Effector memory CD4-positive, alpha-beta T cell (primary cell): ENCODE data around the gene SLC17A6.

Source experiments
- DNase-seq, 3 donors: peaks; one replicate each; pipeline ENCODE4 v3.0.0-alpha.2; 2020
- H3K27ac ChIP-seq: 2 replicates; pipeline ENCODE4 v1.7.0; 2013; ENCODE audit warnings: mild to moderate bottlenecking, low read length, moderate library complexity; ENCODE audit not compliant: insufficient read depth, poor library complexity, severe bottlenecking
- H3K27me3 ChIP-seq: replicated peaks from 2 replicates; pipeline ENCODE4 v1.7.0; 2013; ENCODE audit warnings: mild to moderate bottlenecking, low read length; ENCODE audit not compliant: insufficient read depth, control insufficient read depth, poor library complexity, severe bottlenecking
- H3K36me3 ChIP-seq: 2 replicates; pipeline ENCODE4 v1.7.0; 2013; ENCODE audit warnings: mild to moderate bottlenecking, low read length, moderate library complexity; ENCODE audit not compliant: control insufficient read depth, insufficient read depth
- H3K4me1 ChIP-seq: 2 replicates; pipeline ENCODE4 v1.7.0; 2013; ENCODE audit warnings: low read length, mild to moderate bottlenecking; ENCODE audit not compliant: control insufficient read depth, insufficient read depth, poor library complexity, severe bottlenecking
- H3K4me3 ChIP-seq: 2 replicates; pipeline ENCODE4 v1.7.0; 2013; ENCODE audit warnings: low read length, low read depth, mild to moderate bottlenecking; ENCODE audit not compliant: insufficient read depth, poor library complexity, severe bottlenecking
- H3K9me3 ChIP-seq: 2 replicates; pipeline ENCODE4 v1.7.0; 2013; ENCODE audit warnings: mild to moderate bottlenecking, low read length, moderate library complexity; ENCODE audit not compliant: control insufficient read depth
- total RNA-seq, 3 donors: gene quantifications; one replicate each; lab custom pipeline; 2026; lab: John Stamatoyannopoulos, UW

Gene SLC17A6
- 0 reads per million in 3 donors for total RNA-seq

GRCh38 chr11:22337596-22338485 lies at the start of gene SLC17A6:
SLC17A6 (plus strand) TSS chr11:22338381; CDS start chr11:22338534, 153 bp downstream.
- Histone ChIP-seq H3K4me3 (no peak within 1 kb of the TSS), H3K27me3 (peaks cover 30% of the 10 kb centered on the region), H3K9me3 (no peaks in the 10 kb centered on the region), H3K36me3 (no peaks in the 10 kb centered on the region), H3K27ac (no peak within 1 kb of the TSS), H3K4me1 (no peaks in the 10 kb centered on the region)
- no peak for DNase-seq

DNA sequence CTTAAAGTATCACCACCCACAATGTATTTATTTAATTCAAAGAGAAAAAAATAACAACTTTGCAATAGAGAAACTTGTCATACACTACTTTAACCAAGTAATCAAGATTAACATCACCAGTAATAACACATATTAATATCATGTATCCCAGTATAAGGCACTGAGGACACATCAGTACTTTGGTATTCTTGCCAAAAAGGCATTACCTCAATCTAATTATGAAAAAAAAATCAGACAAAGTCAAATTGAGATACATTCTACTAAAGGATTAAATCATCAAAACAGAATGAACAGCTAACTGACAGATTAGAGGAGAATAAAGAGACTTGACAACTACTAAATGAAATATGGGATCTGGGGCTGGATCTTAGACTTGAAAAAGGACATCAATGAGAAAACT lies 35.8 kb upstream of the SLC17A6 start:
- DNase-seq = no peak
- Histone ChIP-seq H3K4me1 (no peaks in the 10 kb centered on the region), H3K4me3 (no peak overlapping the region), H3K27ac (no peak overlapping the region), H3K27me3 (peaks cover 4% of the 10 kb centered on the region), H3K36me3 (no peaks in the 10 kb centered on the region), H3K9me3 (no peaks in the 10 kb centered on the region)

DNA sequence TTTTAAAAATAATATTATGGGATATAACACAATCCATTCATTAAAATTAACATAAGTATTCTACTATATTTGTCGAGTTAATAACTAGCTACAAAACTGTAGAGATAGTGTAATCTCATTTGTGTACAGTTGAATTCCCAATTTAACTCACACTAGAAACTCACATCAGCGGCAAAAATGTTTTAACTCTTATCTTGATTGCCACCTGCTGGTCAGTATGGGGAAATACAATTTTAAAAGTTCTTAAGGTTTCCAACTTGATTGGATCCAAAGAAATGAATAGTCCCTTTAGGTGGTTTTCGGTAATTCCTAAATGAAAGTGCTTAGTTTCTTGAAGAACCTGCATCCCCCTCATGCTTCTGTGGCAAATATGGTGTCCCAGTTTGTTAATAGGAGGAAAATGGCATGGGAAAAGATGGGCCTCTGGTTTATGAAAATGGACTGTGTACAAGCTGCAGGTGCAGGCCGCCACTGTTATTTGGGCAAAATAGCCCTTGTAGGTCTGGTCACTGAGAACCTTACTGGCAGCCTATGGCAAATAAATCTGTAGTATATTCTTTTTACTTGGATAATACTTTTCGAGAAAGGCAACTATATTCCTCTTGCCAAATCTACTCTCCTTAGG lies 33.7 kb upstream of the SLC17A6 start:
- Histone ChIP-seq H3K27ac (no peak overlapping the region), H3K27me3 (peaks cover 4% of the 10 kb centered on the region), H3K9me3 (no peaks in the 10 kb centered on the region), H3K4me1 (no peaks in the 10 kb centered on the region), H3K36me3 (no peaks in the 10 kb centered on the region), H3K4me3 (no peak overlapping the region)
- DNase-seq = no peak

GRCh38 chr11:22317656-22318055 lies 20.5 kb upstream of the SLC17A6 start:
- Histone ChIP-seq H3K36me3 (no peaks in the 10 kb centered on the region), H3K4me3 (no peak overlapping the region), H3K27me3 (no peaks in the 10 kb centered on the region), H3K27ac (no peak overlapping the region), H3K4me1 (no peaks in the 10 kb centered on the region), H3K9me3 (no peaks in the 10 kb centered on the region)
- DNase-seq = no peak

GRCh38 chr11:22331771-22332170 lies 6.4 kb upstream of the SLC17A6 start:
- Histone ChIP-seq H3K9me3 (no peaks in the 10 kb centered on the region), H3K27me3 (no peaks in the 10 kb centered on the region), H3K36me3 (no peaks in the 10 kb centered on the region), H3K4me1 (no peaks in the 10 kb centered on the region), H3K4me3 (no peak overlapping the region), H3K27ac (no peak overlapping the region)
- no peak for DNase-seq

DNA sequence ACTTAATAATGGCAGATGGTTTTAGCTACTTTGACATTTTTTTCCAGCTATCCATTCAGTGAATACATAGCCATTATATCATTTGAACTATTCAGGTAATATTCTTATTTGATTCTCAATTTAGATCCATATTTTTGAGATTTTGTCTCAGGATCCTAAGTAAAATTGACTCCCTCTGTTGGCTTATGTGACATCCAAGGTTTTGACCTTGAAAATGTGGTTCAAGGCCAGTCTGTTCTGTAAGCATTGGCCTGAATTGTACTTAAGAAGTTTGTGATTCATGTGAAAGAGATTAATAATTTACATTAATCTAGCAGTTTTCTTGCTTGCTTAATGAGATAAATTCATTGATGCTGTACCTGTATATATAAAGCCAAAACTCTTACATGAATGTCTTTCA lies 1.6 kb upstream of the SLC17A6 start:
- no peak overlapping the region for H3K4me3 ChIP-seq
- no peaks in the 10 kb centered on the region for H3K4me1 ChIP-seq
- no peak for DNase-seq
- H3K9me3 ChIP-seq = no peaks in the 10 kb centered on the region
- peaks cover 24% of the 10 kb centered on the region for H3K27me3 ChIP-seq
- no peaks in the 10 kb centered on the region for H3K36me3 ChIP-seq
- no peak overlapping the region for H3K27ac ChIP-seq

- Histone ChIP-seq H3K27me3 (peaks cover 44% of the 10 kb centered on the region), H3K4me1 (no peaks in the 10 kb centered on the region), H3K9me3 (no peaks in the 10 kb centered on the region)
These were observed 1.4 kb downstream of the SLC17A6 start for GRCh38 chr11:22339611-22340010.

DNA sequence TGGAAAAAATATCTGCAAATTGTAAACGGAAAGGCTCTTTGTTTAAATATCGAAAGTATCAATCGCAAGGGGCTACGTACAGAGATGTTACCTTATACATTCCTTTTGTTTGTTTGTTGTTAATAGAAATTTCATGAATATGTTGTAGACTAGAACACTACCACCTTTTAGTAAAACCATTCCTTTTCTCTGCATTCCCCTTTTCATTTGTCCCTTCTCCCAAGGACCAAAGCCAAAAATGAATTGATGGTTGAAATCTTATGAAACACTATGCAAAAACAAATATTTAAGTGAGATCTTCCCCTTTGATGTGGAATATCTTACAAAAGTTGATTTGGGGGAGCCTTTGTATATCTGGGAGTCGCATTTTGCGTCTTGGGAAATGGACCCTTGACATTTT lies 2.1 kb downstream of the SLC17A6 start:
- no peak overlapping the region for H3K4me3 ChIP-seq
- H3K9me3 ChIP-seq = no peaks in the 10 kb centered on the region
- peaks cover 46% of the 10 kb centered on the region for H3K27me3 ChIP-seq

More at GRCh38 chr11:22339611-22340010, 1.4 kb downstream of the SLC17A6 start:
- H3K4me3 ChIP-seq = no peak overlapping the region
- H3K36me3 ChIP-seq = no peaks in the 10 kb centered on the region
- DNase-seq = no peak
- H3K27ac ChIP-seq = no peak overlapping the region

GRCh38 chr11:22340701-22341587 lies 2.8 kb downstream of the SLC17A6 start:
- DNase-seq = no peak
- Histone ChIP-seq H3K4me3 (no peak overlapping the region), H3K27me3 (peaks cover 47% of the 10 kb centered on the region), H3K9me3 (no peaks in the 10 kb centered on the region), H3K27ac (no peak overlapping the region), H3K4me1 (no peaks in the 10 kb centered on the region), H3K36me3 (no peaks in the 10 kb centered on the region)

More for the DNA sequence above, 2.1 kb downstream of the SLC17A6 start:
- Histone ChIP-seq H3K36me3 (no peaks in the 10 kb centered on the region), H3K4me1 (no peaks in the 10 kb centered on the region), H3K27ac (no peak overlapping the region)
- DNase-seq = no peak
